Liver (tissue), 9 donors: ENCODE measurements around the gene SMAD9. TPM values are rescaled to one million over a fixed set of nuclear protein-coding genes. Genes with fewer than 3 reads are reported as not detected.

Experiments used
- DNase-seq: peaks from one replicate; pipeline ENCODE4 v3.0.0-alpha.2; 2017; ENCODE audit warnings: low spot score
- H3K27ac ChIP-seq, 2 donors: one replicate each; pipeline ENCODE4 v1.7.0; 2013; ENCODE audit warnings: inconsistent platforms in 2 of 2, low read length in 2 of 2, control low read depth in 1 of 2, low read depth in 1 of 2, mild to moderate bottlenecking in 1 of 2
- H3K27me3 ChIP-seq, 4 donors: one replicate each; pipeline versions ENCODE4 v1.6.1 to v1.7.0; 2013; ENCODE audit warnings: low read length in 3 of 4, inconsistent platforms in 1 of 4, mild to moderate bottlenecking in 1 of 4, moderate library complexity in 1 of 4; ENCODE audit not compliant: control insufficient read depth in 4 of 4, insufficient read depth in 4 of 4
- H3K36me3 ChIP-seq, 4 donors: one replicate each; pipeline versions ENCODE4 v1.6.1 to v1.7.0; 2013; ENCODE audit warnings: low read length in 3 of 4, mild to moderate bottlenecking in 3 of 4, low read depth in 1 of 4, moderate library complexity in 1 of 4; ENCODE audit not compliant: control insufficient read depth in 4 of 4, insufficient read depth in 3 of 4
- H3K4me1 ChIP-seq, 4 donors: one replicate each; pipeline versions ENCODE4 v1.6.1 to v1.7.0; 2013; ENCODE audit warnings: low read length in 3 of 4, mild to moderate bottlenecking in 3 of 4, moderate library complexity in 1 of 4; ENCODE audit not compliant: control insufficient read depth in 4 of 4, insufficient read depth in 4 of 4
- H3K4me3 ChIP-seq, 3 donors: one replicate each; pipeline versions ENCODE4 v1.6.1 to v1.7.0; 2013; ENCODE audit warnings: low read length in 3 of 3, control low read depth in 1 of 3, low read depth in 1 of 3, mild to moderate bottlenecking in 1 of 3
- H3K9ac ChIP-seq, 2 donors: one replicate each; pipeline ENCODE4 v1.7.0; 2013; ENCODE audit warnings: low read length in 2 of 2, mild to moderate bottlenecking in 2 of 2, moderate library complexity in 2 of 2, control low read depth in 1 of 2, low read depth in 1 of 2
- H3K9me3 ChIP-seq, 4 donors: one replicate each; pipeline versions ENCODE4 v1.6.1 to v1.7.0; 2013; ENCODE audit warnings: low read length in 3 of 4; ENCODE audit not compliant: control insufficient read depth in 4 of 4
- EGR1 ChIP-seq, 2 donors: IDR thresholded peaks; 2 replicates each; pipeline ENCODE4 v1.6.1; 2016 to 2018; ENCODE audit warnings: antibody characterized with exemption in 2 of 2, low read depth in 2 of 2
- FOXA1 ChIP-seq: IDR thresholded peaks from 2 replicates; pipeline ENCODE4 v1.6.1; 2016; ENCODE audit warnings: antibody characterized with exemption
- GABPA ChIP-seq, 2 donors: IDR thresholded peaks in 1 of 2; conservative IDR thresholded peaks in 1 of 2; 2 replicates each; pipeline ENCODE4 v1.6.1; 2016; ENCODE audit warnings: antibody characterized with exemption in 2 of 2, mild to moderate bottlenecking in 1 of 2, moderate library complexity in 1 of 2
- HNF4A ChIP-seq, 2 donors: conservative IDR thresholded peaks; 2 replicates each; pipeline ENCODE4 v1.6.1; 2016; ENCODE audit warnings: antibody characterized with exemption in 2 of 2, mild to moderate bottlenecking in 2 of 2
- HNF4G ChIP-seq: IDR thresholded peaks from 2 replicates; pipeline ENCODE4 v1.6.1; 2016; ENCODE audit warnings: antibody characterized with exemption
- JUND ChIP-seq, 2 donors: IDR thresholded peaks; 2 replicates each; pipeline ENCODE4 v1.6.1; 2016; ENCODE audit warnings: antibody characterized with exemption in 2 of 2
- NR2F2 ChIP-seq: IDR thresholded peaks from 2 replicates; pipeline ENCODE4 v1.6.1; 2016; ENCODE audit warnings: antibody characterized with exemption
- RAD21 ChIP-seq, 2 donors: IDR thresholded peaks; 2 replicates each; pipeline ENCODE4 v1.6.1; 2016; ENCODE audit warnings: antibody characterized with exemption in 2 of 2, mild to moderate bottlenecking in 2 of 2
- RXRA ChIP-seq, 2 donors: IDR thresholded peaks; 2 replicates each; pipeline ENCODE4 v1.6.1; 2017 to 2018; ENCODE audit warnings: antibody characterized with exemption in 2 of 2, mild to moderate bottlenecking in 1 of 2
- SP1 ChIP-seq: IDR thresholded peaks from 2 replicates; pipeline ENCODE4 v1.6.1; 2018; ENCODE audit warnings: antibody characterized with exemption, mild to moderate bottlenecking
- TAF1 ChIP-seq: conservative IDR thresholded peaks from 2 replicates; pipeline ENCODE4 v1.6.1; 2016; ENCODE audit warnings: antibody characterized with exemption, mild to moderate bottlenecking
- YY1 ChIP-seq: IDR thresholded peaks from 2 replicates; pipeline ENCODE4 v1.6.1; 2016; ENCODE audit warnings: antibody characterized with exemption, mild to moderate bottlenecking
- ZBTB33 ChIP-seq: IDR thresholded peaks from 2 replicates; pipeline ENCODE4 v1.6.1; 2016; ENCODE audit warnings: antibody characterized with exemption
- WGBS: extraction: QIAGEN DNeasy Blood & Tissue Kit; methylation state at CpG from one replicate; pipeline ENCODE4 v1.1.7; 2013; 5-methylcytosine and 5-hydroxymethylcytosine counted together
- polyA plus RNA-seq, 2 donors: library from polyadenylated mRNA; stranded (reverse) in 1 of 2; unstranded in 1 of 2; fragments of 200-250 nt in 1 of 2; fragments of >200 nt in 1 of 2; fragmentation: Nextera tagmentation in 1 of 2; extraction: Ambion mirVana in 1 of 2; gene quantifications; one replicate each; pipeline versions ENCODE4 v1.2.1 to v1.2.3, GENCODE V29; 2013 to 2015
- total RNA-seq, 2 donors: library from RNA; depleted of rRNA; stranded (reverse); fragments of >200 nt; gene quantifications; one replicate each; pipeline ENCODE4 v1.2.3, GENCODE V29; 2014
- TF ChIP-seq, protein P1 (sequence below): IDR thresholded peaks from 2 replicates; pipeline ENCODE4 v1.6.1; 2016; ENCODE audit warnings: antibody characterized with exemption
- TF ChIP-seq, protein P2 (sequence below): fragments of 150-350 bp; IDR thresholded peaks from 2 replicates; pipeline ENCODE4 v1.5.1; 2017; ENCODE audit warnings: improper control_type of control experiment, low read depth, low read length; ENCODE audit not compliant: missing input control
- TF ChIP-seq, protein P3 (sequence below): IDR thresholded peaks from 2 replicates; pipeline ENCODE4 v1.6.1; 2016; ENCODE audit warnings: antibody characterized with exemption, mild to moderate bottlenecking
- TF ChIP-seq, protein P4 (sequence below): IDR thresholded peaks from 2 replicates; pipeline ENCODE4 v1.6.1; 2016; ENCODE audit warnings: antibody characterized with exemption
- donor health status: healthy.
- donor health status: healthy.
- donor health status: healthy.
- donor health status: healthy.
- donor health status: healthy.

Gene SMAD9
- total and polyA plus RNA-seq, 4 donors: 0.51 to 1.3 (median 0.95) TPM

- H3K36me3 ChIP-seq: no peaks in the 10 kb centered on the region
- no peaks in the 10 kb centered on the region for H3K27me3 ChIP-seq
- DNase-seq: no peak
- H3K9ac ChIP-seq: no peak overlapping the region
- H3K27ac ChIP-seq: no peak overlapping the region
- no peaks in the 10 kb centered on the region for H3K9me3 ChIP-seq
- WGBS: 53% methylated on average over 2 of the region's 2 CpGs
- H3K4me3 ChIP-seq: no peak overlapping the region
- no peak for TF ChIP-seq SP1
- no peak for TF ChIP-seq NR2F2
- no peaks in the 10 kb centered on the region for H3K4me1 ChIP-seq
Observed at GRCh38 chr13:36891752-36892151, 28.3 kb downstream of the SMAD9 start.

- TF ChIP-seq HNF4G (no peak), YY1 (no peak), JUND (IDR thresholded peaks at IDR 0.05) (no peak), ZBTB33 (no peak), EGR1 (IDR thresholded peaks at IDR 0.05; ENCODE audit: low read depth in 2 of 2) (no peak), FOXA1 (no peak), GABPA (IDR thresholded peaks at IDR 0.05 in 1 of 2, conservative IDR thresholded peaks at IDR 0.05 in 1 of 2) (no peak), SP1 (no peak), NR2F2 (no peak), TAF1 (no peak), HNF4A (conservative IDR thresholded peaks at IDR 0.05) (no peak), RAD21 (IDR thresholded peaks at IDR 0.05) (no peak), RXRA (IDR thresholded peaks at IDR 0.05) (no peak)
- TF ChIP-seq, protein P1, sequence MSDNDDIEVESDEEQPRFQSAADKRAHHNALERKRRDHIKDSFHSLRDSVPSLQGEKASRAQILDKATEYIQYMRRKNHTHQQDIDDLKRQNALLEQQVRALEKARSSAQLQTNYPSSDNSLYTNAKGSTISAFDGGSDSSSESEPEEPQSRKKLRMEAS: no peak
- TF ChIP-seq, protein P2, sequence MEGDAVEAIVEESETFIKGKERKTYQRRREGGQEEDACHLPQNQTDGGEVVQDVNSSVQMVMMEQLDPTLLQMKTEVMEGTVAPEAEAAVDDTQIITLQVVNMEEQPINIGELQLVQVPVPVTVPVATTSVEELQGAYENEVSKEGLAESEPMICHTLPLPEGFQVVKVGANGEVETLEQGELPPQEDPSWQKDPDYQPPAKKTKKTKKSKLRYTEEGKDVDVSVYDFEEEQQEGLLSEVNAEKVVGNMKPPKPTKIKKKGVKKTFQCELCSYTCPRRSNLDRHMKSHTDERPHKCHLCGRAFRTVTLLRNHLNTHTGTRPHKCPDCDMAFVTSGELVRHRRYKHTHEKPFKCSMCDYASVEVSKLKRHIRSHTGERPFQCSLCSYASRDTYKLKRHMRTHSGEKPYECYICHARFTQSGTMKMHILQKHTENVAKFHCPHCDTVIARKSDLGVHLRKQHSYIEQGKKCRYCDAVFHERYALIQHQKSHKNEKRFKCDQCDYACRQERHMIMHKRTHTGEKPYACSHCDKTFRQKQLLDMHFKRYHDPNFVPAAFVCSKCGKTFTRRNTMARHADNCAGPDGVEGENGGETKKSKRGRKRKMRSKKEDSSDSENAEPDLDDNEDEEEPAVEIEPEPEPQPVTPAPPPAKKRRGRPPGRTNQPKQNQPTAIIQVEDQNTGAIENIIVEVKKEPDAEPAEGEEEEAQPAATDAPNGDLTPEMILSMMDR: no peak
- TF ChIP-seq, protein P3, sequence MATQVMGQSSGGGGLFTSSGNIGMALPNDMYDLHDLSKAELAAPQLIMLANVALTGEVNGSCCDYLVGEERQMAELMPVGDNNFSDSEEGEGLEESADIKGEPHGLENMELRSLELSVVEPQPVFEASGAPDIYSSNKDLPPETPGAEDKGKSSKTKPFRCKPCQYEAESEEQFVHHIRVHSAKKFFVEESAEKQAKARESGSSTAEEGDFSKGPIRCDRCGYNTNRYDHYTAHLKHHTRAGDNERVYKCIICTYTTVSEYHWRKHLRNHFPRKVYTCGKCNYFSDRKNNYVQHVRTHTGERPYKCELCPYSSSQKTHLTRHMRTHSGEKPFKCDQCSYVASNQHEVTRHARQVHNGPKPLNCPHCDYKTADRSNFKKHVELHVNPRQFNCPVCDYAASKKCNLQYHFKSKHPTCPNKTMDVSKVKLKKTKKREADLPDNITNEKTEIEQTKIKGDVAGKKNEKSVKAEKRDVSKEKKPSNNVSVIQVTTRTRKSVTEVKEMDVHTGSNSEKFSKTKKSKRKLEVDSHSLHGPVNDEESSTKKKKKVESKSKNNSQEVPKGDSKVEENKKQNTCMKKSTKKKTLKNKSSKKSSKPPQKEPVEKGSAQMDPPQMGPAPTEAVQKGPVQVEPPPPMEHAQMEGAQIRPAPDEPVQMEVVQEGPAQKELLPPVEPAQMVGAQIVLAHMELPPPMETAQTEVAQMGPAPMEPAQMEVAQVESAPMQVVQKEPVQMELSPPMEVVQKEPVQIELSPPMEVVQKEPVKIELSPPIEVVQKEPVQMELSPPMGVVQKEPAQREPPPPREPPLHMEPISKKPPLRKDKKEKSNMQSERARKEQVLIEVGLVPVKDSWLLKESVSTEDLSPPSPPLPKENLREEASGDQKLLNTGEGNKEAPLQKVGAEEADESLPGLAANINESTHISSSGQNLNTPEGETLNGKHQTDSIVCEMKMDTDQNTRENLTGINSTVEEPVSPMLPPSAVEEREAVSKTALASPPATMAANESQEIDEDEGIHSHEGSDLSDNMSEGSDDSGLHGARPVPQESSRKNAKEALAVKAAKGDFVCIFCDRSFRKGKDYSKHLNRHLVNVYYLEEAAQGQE: no peak
- TF ChIP-seq, protein P4, sequence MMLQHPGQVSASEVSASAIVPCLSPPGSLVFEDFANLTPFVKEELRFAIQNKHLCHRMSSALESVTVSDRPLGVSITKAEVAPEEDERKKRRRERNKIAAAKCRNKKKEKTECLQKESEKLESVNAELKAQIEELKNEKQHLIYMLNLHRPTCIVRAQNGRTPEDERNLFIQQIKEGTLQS: no peak
- Histone ChIP-seq H3K9me3 (no peaks in the 10 kb centered on the region), H3K36me3 (no peaks in the 10 kb centered on the region), H3K27me3 (no peaks in the 10 kb centered on the region), H3K9ac (no peak overlapping the region), H3K4me3 (no peak overlapping the region), H3K27ac (no peak overlapping the region), H3K4me1 (no peaks in the 10 kb centered on the region)
- 76% methylated on average over 3 of the region's 3 CpGs for whole genome bisulfite sequencing
- DNase-seq: no peak
Observed at GRCh38 chr13:36888645-36889044, 31.4 kb downstream of the SMAD9 start.
